A549 (cell line): Measurements from ENCODE around the gene RAB11FIP4. TPM values are rescaled to one million over a fixed set of nuclear protein-coding genes. Genes with fewer than 3 reads are reported as not detected.

Experiments
- ATAC-seq, 2 experiments: fragments of 200-7000 bp in 1 of 2; fragments of >200 bp in 1 of 2; cut with Nextera tagmentation in 1 of 2; cut with Tn5 transposase in 1 of 2; 3 replicates each; pipeline versions ENCODE4 v1.8.0 to v1.9.1; 2018 to 2020; ENCODE audit warnings: mild to moderate bottlenecking in 1 of 2, moderate library complexity in 1 of 2
- CTCF ChIA-PET: fragments of 300-600 bp; sonication (Branson Sonifier 250); formaldehyde crosslinking; extraction: SDS; loops from one replicate; lab custom pipeline; 2021; ENCODE audit warnings: antibody characterized with exemption, inconsistent platforms; lab: Yijun Ruan, JAX
- POLR2A ChIA-PET: fragments of 350-600 bp; formaldehyde crosslinking; extraction: SDS; loops from one replicate; lab custom pipeline; 2021; ENCODE audit warnings: antibody characterized with exemption, inconsistent platforms; lab: Yijun Ruan, JAX
- DNase-seq, 2 experiments: peaks; one replicate each; pipeline versions ENCODE4 v3.0.0 to v3.0.0-alpha.2; 2011 to 2016; ENCODE audit warnings: low read depth in 1 of 2, low spot score in 1 of 2
- FAIRE-seq: peaks from 2 replicates; lab custom pipeline; 2011; peaks lifted over from hg19 to GRCh38; lab: Jason Lieb, UNC
- H3K27ac ChIP-seq, 2 experiments: fragments of >200 bp; sonication (Bioruptor Twin); formaldehyde crosslinking; 3 replicates each; pipeline ENCODE4 v1.5.1; 2016 to 2017
- H3K4me1 ChIP-seq: fragments of >200 bp; sonication (Bioruptor Twin); formaldehyde crosslinking; 3 replicates; pipeline ENCODE4 v1.6.1; 2016
- H3K4me2 ChIP-seq: fragments of >200 bp; sonication (Bioruptor Twin); formaldehyde crosslinking; 3 replicates; pipeline ENCODE4 v1.6.1; 2016
- H3K4me3 ChIP-seq: fragments of >200 bp; sonication (Bioruptor Twin); formaldehyde crosslinking; 3 replicates; pipeline ENCODE4 v1.5.1; 2016
- H3K9me3 ChIP-seq: fragments of >200 bp; sonication (Bioruptor Twin); formaldehyde crosslinking; 3 replicates; pipeline ENCODE4 v1.6.1; 2016
- BHLHE40 ChIP-seq: IDR thresholded peaks from 2 replicates; pipeline ENCODE4 v1.6.1; 2012; ENCODE audit warnings: low read depth, low read length, inconsistent platforms
- CEBPB ChIP-seq, 2 experiments: fragments of >200 bp in 1 of 2; sonication (Bioruptor Twin) in 1 of 2; formaldehyde crosslinking in 1 of 2; IDR thresholded peaks; 2 replicates each; pipeline ENCODE4 v1.6.1; 2012 to 2016
- ESRRA ChIP-seq: fragments of 150-350 bp; IDR thresholded peaks from 2 replicates; pipeline ENCODE4 v1.6.1; 2014; ENCODE audit warnings: mild to moderate bottlenecking, low read length, borderline replicate concordance
- FOSL2 ChIP-seq, 2 experiments: fragments of 450-650 bp in 1 of 2; fragments of >200 bp in 1 of 2; sonication (Bioruptor Twin) in 1 of 2; formaldehyde crosslinking; IDR thresholded peaks; 2 replicates each; pipeline versions ENCODE4 v1.5.0 to v1.6.1; 2016 to 2020; ENCODE audit warnings: mild to moderate bottlenecking in 1 of 2, moderate library complexity in 1 of 2
- HDAC2 ChIP-seq: fragments of 200-600 bp; sonication (generic); IDR thresholded peaks from 2 replicates; pipeline ENCODE4 v1.6.1; 2016
- HES2 ChIP-seq: fragments of >200 bp; sonication (Bioruptor Twin); formaldehyde crosslinking; IDR thresholded peaks from 2 replicates; pipeline ENCODE4 v1.6.1; 2016
- HOXB13 ChIP-seq: fragments of 250-450 bp; sonication (Bioruptor Pico); IDR thresholded peaks from 2 replicates; pipeline ENCODE4 v1.5.0; 2020; ENCODE audit warnings: low read depth, mild to moderate bottlenecking, moderate library complexity
- JUN ChIP-seq, 2 experiments: fragments of >200 bp; sonication (Bioruptor Twin); formaldehyde crosslinking; IDR thresholded peaks; 2 replicates in 1 of 2; 3 replicates in 1 of 2; pipeline ENCODE4 v1.6.1; 2016 to 2017
- NPAS2 ChIP-seq: fragments of 250-450 bp; sonication (Bioruptor Pico); IDR thresholded peaks from 2 replicates; pipeline ENCODE4 v1.8.0; 2022; ENCODE audit warnings: mild to moderate bottlenecking, moderate library complexity, borderline replicate concordance
- NR3C1 ChIP-seq: fragments of >200 bp; sonication (Bioruptor Twin); formaldehyde crosslinking; IDR thresholded peaks from 3 replicates; pipeline ENCODE4 v1.6.1; 2017
- RFX5 ChIP-seq: fragments of 450-650 bp; IDR thresholded peaks from 2 replicates; pipeline ENCODE4 v1.7.1; 2014; ENCODE audit warnings: antibody characterized with exemption, mild to moderate bottlenecking, moderate library complexity
- ZFP36 ChIP-seq: fragments of 450-650 bp; IDR thresholded peaks from 2 replicates; pipeline ENCODE4 v1.6.1; 2014; ENCODE audit warnings: borderline replicate concordance; ENCODE audit not compliant: partially characterized antibody
- ZSCAN20 ChIP-seq: fragments of 250-450 bp; sonication (Bioruptor Pico); IDR thresholded peaks from 2 replicates; pipeline ENCODE4 v1.8.0; 2022; ENCODE audit warnings: mild to moderate bottlenecking, moderate library complexity
- WGBS: methylation state at CpG from one replicate; pipeline ENCODE4 v1.1.6; 2017; ENCODE audit errors: missing lambda C conversion rate; 5-methylcytosine and 5-hydroxymethylcytosine counted together
- polyA plus RNA-seq, 4 experiments: library from polyadenylated mRNA; depleted of rRNA in 3 of 4; stranded (reverse); fragments of >200 nt; fragmentation: RNase III in 1 of 4; extraction: RNeasy Plus Mini Kit Qiagen cat#74134 plus additional on column Dnase treatment in 1 of 4; gene quantifications; 2 replicates in 3 of 4; 3 replicates in 1 of 4; pipeline ENCODE4 v1.2.3, GENCODE V29; 2011 to 2017
- TF ChIP-seq, protein P1 (sequence below): fragments of 200-600 bp; sonication (generic); IDR thresholded peaks from 2 replicates; pipeline ENCODE4 v1.6.1; 2016; ENCODE audit warnings: antibody characterized with exemption, mild to moderate bottlenecking, moderate library complexity
- TF ChIP-seq, protein P2 (sequence below): IDR thresholded peaks from 2 replicates; pipeline ENCODE4 v1.6.1; 2012
- TF ChIP-seq, protein P3 (sequence below): fragments of 450-650 bp; IDR thresholded peaks from 2 replicates; pipeline ENCODE4 v1.6.1; 2014; ENCODE audit warnings: antibody characterized with exemption
- TF ChIP-seq, protein P4 (sequence below): IDR thresholded peaks from 2 replicates; pipeline ENCODE4 v1.6.1; 2012; ENCODE audit warnings: low read depth, borderline replicate concordance

The RAB11FIP4 gene
- polyA plus RNA-seq, 2 of the 4 experiments (the other 2 are of a cell fraction): 1.9 to 3.5 TPM

GRCh38 chr17:31522284-31522931 is 130.9 kb downstream of the RAB11FIP4 start:
- no peak for FAIRE-seq

GRCh38 chr17:31522987-31523495 is 131.6 kb downstream of the RAB11FIP4 start:
- POLR2A ChIA-PET: no interaction called here
- Histone ChIP-seq H3K27ac (no peak overlapping the region), H3K4me1 (no peaks in the 10 kb centered on the region), H3K4me3 (no peak overlapping the region)
- no peak for DNase-seq
- TF ChIP-seq, protein P1, sequence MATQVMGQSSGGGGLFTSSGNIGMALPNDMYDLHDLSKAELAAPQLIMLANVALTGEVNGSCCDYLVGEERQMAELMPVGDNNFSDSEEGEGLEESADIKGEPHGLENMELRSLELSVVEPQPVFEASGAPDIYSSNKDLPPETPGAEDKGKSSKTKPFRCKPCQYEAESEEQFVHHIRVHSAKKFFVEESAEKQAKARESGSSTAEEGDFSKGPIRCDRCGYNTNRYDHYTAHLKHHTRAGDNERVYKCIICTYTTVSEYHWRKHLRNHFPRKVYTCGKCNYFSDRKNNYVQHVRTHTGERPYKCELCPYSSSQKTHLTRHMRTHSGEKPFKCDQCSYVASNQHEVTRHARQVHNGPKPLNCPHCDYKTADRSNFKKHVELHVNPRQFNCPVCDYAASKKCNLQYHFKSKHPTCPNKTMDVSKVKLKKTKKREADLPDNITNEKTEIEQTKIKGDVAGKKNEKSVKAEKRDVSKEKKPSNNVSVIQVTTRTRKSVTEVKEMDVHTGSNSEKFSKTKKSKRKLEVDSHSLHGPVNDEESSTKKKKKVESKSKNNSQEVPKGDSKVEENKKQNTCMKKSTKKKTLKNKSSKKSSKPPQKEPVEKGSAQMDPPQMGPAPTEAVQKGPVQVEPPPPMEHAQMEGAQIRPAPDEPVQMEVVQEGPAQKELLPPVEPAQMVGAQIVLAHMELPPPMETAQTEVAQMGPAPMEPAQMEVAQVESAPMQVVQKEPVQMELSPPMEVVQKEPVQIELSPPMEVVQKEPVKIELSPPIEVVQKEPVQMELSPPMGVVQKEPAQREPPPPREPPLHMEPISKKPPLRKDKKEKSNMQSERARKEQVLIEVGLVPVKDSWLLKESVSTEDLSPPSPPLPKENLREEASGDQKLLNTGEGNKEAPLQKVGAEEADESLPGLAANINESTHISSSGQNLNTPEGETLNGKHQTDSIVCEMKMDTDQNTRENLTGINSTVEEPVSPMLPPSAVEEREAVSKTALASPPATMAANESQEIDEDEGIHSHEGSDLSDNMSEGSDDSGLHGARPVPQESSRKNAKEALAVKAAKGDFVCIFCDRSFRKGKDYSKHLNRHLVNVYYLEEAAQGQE: no peak
- TF ChIP-seq BHLHE40 (no peak), ESRRA (no peak), ZFP36 (no peak), FOSL2 (IDR thresholded peaks at IDR 0.05) (no peak), FOSL2 (CRISPR knock-in tag; IDR thresholded peaks at IDR 0.05) (no peak), NR3C1 (no peak), NPAS2 (no peak), ZSCAN20 (no peak), HES2 (no peak), RFX5 (no peak), HDAC2 (no peak), HOXB13 (CRISPR knock-in tag) (no peak)
- TF ChIP-seq, protein P2, sequence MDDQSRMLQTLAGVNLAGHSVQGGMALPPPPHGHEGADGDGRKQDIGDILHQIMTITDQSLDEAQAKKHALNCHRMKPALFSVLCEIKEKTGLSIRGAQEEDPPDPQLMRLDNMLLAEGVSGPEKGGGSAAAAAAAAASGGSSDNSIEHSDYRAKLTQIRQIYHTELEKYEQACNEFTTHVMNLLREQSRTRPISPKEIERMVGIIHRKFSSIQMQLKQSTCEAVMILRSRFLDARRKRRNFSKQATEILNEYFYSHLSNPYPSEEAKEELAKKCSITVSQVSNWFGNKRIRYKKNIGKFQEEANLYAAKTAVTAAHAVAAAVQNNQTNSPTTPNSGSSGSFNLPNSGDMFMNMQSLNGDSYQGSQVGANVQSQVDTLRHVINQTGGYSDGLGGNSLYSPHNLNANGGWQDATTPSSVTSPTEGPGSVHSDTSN: no peak
- TF ChIP-seq, all 56 proteins: peak for 0
- Histone ChIP-seq H3K9me3 (no peaks in the 10 kb centered on the region), H3K4me2 (no peak overlapping the region)
- ATAC-seq (no peak), FAIRE-seq (no peak)
- 52% methylated on average over 8 of the region's 9 CpGs for WGBS
- CTCF ChIA-PET: interaction anchor here (0.9 to 13.0 kb wide), 14 partner anchors 10 to 319 kb away, joined by 3 to 490 read pairs (median 49); partner anchors contain the start of gene RAB11FIP4

More at GRCh38 chr17:31522284-31522931, 130.9 kb downstream of the RAB11FIP4 start:
- Histone ChIP-seq H3K9me3 (no peaks in the 10 kb centered on the region), H3K4me1 (no peaks in the 10 kb centered on the region), H3K27ac (no peak overlapping the region), H3K4me2 (no peak overlapping the region), H3K4me3 (no peak overlapping the region)
- TF ChIP-seq JUN (IDR thresholded peaks at IDR 0.05): no peak
- TF ChIP-seq, protein P3, sequence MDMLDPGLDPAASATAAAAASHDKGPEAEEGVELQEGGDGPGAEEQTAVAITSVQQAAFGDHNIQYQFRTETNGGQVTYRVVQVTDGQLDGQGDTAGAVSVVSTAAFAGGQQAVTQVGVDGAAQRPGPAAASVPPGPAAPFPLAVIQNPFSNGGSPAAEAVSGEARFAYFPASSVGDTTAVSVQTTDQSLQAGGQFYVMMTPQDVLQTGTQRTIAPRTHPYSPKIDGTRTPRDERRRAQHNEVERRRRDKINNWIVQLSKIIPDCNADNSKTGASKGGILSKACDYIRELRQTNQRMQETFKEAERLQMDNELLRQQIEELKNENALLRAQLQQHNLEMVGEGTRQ: no peak
- no peak for TF ChIP-seq CEBPB (IDR thresholded peaks at IDR 0.05)
- TF ChIP-seq, protein P4, sequence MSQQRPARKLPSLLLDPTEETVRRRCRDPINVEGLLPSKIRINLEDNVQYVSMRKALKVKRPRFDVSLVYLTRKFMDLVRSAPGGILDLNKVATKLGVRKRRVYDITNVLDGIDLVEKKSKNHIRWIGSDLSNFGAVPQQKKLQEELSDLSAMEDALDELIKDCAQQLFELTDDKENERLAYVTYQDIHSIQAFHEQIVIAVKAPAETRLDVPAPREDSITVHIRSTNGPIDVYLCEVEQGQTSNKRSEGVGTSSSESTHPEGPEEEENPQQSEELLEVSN: no peak
- POLR2A ChIA-PET: no interaction called here
- ATAC-seq (no peak), DNase-seq (no peak)
- CTCF ChIA-PET: interaction anchor here (0.9 to 13.0 kb wide), 15 partner anchors 10 to 320 kb away, joined by 3 to 490 read pairs (median 4); partner anchors contain the start of gene RAB11FIP4
- 75% methylated on average over 15 of the region's 16 CpGs for WGBS
